ENCODE results near the gene NR1H2. TPM values are rescaled to one million over a fixed set of nuclear protein-coding genes. Genes with fewer than 3 reads are reported as not detected.
A peak's percentile ranks its signal among the peaks of the same experiment; 100 is the strongest.

The NR1H2 gene
- total and polyA plus RNA-seq, 10 of the 15 experiments (the other 5 are each of a cell fraction or from before 2014, with no cell fraction given), result 0.05 to 54.2 (median 35.1) TPM

GRCh38 chr19:50359328-50359818 lies 16.9 kb upstream of the NR1H2 start:
- Histone ChIP-seq H3K79me2 (ENCODE audit: control insufficient read depth, insufficient read depth, low read length) (no peaks in the 10 kb centered on the region), H3K36me3 (ENCODE audit: control insufficient read depth in 2 of 2, insufficient read depth in 2 of 2, low read length in 1 of 2) (no peaks in the 10 kb centered on the region), H3K27ac (ENCODE audit: control insufficient read depth, insufficient read depth) (peak overlapping the region; percentile 67), H2AFZ (ENCODE audit: control insufficient read depth, low read depth, low read length) (peak overlapping the region; percentile 81; the same call in 1 of the 2 replicates), H3K4me1 (ENCODE audit: control insufficient read depth, insufficient read depth, low read length) (peaks cover 53% of the 10 kb centered on the region), H3K4me2 (ENCODE audit: control insufficient read depth, insufficient read depth) (peak overlapping the region; percentile 100), H3K4me3 (no peak overlapping the region), H4K20me1 (ENCODE audit: control insufficient read depth, insufficient read depth) (no peaks in the 10 kb centered on the region), H3K9me3 (replicated peaks; ENCODE audit: control insufficient read depth, insufficient read depth, low read length) (peaks cover 2% of the 10 kb centered on the region; the same call in 2 of the 3 replicates), H3K27me3 (replicated peaks in 1 of 2; ENCODE audit: control insufficient read depth in 2 of 2, insufficient read depth in 2 of 2, low read length in 1 of 2) (no peaks in the 10 kb centered on the region), H3K9ac (ENCODE audit: control insufficient read depth, insufficient read depth, low read length) (no peak overlapping the region)
- DNase-seq (ENCODE audit: low read depth, low spot score) (no peak), FAIRE-seq (no peak), ATAC-seq (peak; percentile 6)
- 46% methylated on average over 11 of the region's 11 CpGs for WGBS (ENCODE audit: insufficient coverage, insufficient replicate concordance, low lambda C conversion rate, missing lambda C conversion rate)
- POLR2A ChIA-PET, result interaction anchor here (1.6 to 2.6 kb wide), 3 partner anchors 9 to 60 kb away, joined by 6 to 11 read pairs (median 7); partner anchors contain the start of gene SPIB
- TF ChIP-seq CHD2 (IDR thresholded peaks at IDR 0.05; ENCODE audit: borderline replicate concordance, low read depth, low read length) (no peak), NFIC (IDR thresholded peaks at IDR 0.05; ENCODE audit: low read depth, low read length) (peak; percentile 18; the same call in 1 of the 2 replicates), CREM (IDR thresholded peaks at IDR 0.05; ENCODE audit: low read depth) (no peak), RUNX3 (IDR thresholded peaks at IDR 0.05; ENCODE audit: low read length) (no peak), YY1 (IDR thresholded peaks at IDR 0.05; ENCODE audit: low read depth, low read length) (0 out of 2 replicates have a peak, but pooled peaks have one; percentile 17), SMC3 (IDR thresholded peaks at IDR 0.05; ENCODE audit: borderline replicate concordance, low read length) (no peak), EED (IDR thresholded peaks at IDR 0.05; ENCODE audit: low read depth) (peak; percentile 9; the same call in 1 of the 2 replicates)
- intact Hi-C loops (cut with micrococcal nuclease; ENCODE audit: unreplicated experiment) (loop anchor here (5.0 to 10.0 kb wide), 3 partner anchors 175 to 535 kb away; no protein-coding TSS in a partner anchor), in situ Hi-C loops (cut with MboI) (loop anchor here (5.0 to 10.0 kb wide), 2 partner anchors 428 to 535 kb away; no protein-coding TSS in a partner anchor)
- no TSS peak for BruUV-seq (replicated peaks)
- RAD21 ChIA-PET (ENCODE audit: unreplicated experiment), result interaction anchor here (1.2 to 3.7 kb wide), 2 partner anchors 17 to 101 kb away, joined by 4 to 28 read pairs; no protein-coding TSS in a partner anchor
- CTCF ChIA-PET, result interaction anchor here (0.6 to 6.2 kb wide), 5 partner anchors 8 to 102 kb away, joined by 3 to 120 read pairs (median 6); partner anchors contain the start of gene NAPSA
- SMC1A ChIA-PET (ENCODE audit: uncharacterized antibody, unreplicated experiment), result interaction anchor here (1.6 to 3.8 kb wide), 5 partner anchors 9 to 103 kb away, joined by 5 to 48 read pairs (median 9); partner anchors contain the start of gene NAPSA

All from GM12878 (cell line).